ENCODE results near the gene OPA3. TPM values are rescaled to one million over a fixed set of nuclear protein-coding genes. Genes with fewer than 3 reads are reported as not detected.

Gene OPA3
- polyA plus RNA-seq, 3 donors: 9.7 to 12.0 (median 10.5) TPM

DNA sequence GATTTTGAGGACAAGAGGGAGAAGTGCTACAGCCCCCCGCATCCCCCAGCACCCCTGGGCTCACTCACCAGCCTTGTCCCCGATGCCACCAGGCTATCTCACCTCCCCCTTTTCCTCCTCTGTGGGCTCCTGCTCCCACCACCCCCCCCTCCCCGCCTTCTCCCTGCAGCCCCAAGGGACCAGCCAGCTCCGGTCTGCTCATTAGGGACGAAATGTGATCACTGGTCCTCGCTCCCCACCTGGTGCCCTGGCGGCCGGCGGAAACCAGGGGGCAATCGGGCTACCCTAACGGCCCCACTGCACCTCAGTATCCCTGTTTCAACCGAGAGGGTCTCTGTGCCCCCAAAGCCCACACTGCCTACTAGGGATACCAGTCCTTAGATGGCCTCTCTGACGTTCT, 14.7 kb upstream of the OPA3 start:
- DNase-seq (ENCODE audit: low read depth in 3 of 3, low spot score in 2 of 3): no peak

DNA sequence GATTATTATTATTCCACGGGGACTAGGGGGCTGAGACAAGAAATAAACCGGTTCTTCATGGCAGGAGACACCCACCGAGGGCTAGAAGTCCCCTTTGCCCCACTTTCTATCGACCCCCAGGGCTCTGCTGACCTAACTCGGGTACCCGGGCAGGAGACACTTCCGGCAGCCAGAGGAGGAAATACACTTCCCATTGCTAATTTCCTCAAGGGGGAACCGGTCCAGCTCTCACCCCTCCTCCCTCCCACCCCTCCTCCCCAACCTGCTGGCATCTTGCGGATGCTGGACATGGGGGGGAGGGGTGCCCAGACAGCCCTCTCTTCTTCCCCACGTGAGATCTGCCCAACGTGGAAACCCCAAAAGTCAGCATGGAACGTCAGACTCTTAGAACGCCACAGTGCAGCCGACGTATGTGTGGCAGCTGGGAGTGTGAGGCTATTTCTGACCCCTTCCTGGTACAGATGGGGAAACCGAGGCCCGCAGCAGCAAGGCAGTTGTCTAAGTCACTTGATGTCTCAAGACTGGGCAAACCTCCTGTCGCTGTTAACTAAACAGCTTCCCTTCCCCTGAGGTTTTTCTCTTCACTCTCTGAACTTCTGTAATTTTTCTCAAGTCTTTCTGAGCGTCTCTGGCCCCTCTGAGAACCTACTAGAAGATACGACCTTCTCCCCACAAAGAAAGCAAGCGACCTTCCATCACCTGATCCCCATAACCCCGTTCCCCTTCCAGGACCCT, 13.8 kb upstream of the OPA3 start:
- no peak for DNase-seq (ENCODE audit: low read depth in 3 of 3, low spot score in 2 of 3)

DNA sequence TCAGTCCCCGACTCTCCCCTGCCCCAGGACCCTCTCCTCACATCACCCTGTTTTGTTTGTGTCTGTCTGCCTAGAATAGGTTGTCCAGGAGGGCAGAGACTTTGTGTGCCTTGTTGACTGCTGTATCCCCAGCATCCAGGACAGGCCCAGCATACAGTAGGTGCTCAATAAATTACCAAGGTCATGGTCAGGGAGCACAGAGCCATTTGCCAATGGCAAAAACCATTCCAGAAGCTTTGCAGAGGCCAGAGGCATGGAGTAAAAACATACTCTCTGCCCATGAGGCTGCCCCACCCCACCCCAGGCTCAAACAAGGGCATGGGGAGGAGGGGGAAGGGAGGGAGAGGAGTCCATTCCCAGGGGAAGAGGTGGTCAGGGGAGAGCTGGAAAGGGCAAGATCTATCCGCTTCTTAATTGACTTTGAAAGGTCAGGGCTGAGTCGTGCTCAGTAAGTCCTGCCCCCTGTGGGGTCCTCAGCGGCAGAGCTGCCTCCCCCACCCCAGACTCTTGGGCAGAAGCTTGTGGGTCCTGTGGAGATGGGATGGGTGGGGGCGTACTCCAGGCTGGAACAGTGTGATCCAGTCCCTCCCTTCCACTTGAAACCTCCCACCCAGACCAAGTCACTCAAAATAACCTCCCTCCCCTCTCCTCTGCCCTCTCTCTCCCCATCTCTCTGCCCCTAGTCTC, 13.0 kb upstream of the OPA3 start:
- DNase-seq (ENCODE audit: low read depth in 3 of 3, low spot score in 2 of 3): no peak

DNA sequence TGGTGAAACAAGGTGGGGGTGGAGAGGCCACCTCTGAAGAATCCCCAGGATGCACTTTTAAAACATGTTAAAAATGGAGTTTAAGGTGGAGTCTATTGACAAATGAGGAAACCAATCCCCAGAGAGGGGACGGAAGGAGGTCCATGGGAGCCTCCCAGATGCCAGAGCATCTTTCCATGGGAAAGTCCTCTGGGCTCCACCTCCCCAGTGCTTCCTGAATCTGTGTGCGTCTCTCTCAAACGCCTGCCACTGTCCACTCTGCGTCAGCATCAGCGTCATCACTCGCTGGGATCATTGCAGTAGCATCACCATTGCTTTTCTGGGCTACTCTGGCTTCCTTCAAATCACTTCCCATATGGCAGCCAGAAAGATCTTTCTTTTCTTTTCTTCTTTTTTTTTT, 11.2 kb upstream of the OPA3 start:
- no peak for DNase-seq (ENCODE audit: low read depth in 3 of 3, low spot score in 2 of 3)

DNA sequence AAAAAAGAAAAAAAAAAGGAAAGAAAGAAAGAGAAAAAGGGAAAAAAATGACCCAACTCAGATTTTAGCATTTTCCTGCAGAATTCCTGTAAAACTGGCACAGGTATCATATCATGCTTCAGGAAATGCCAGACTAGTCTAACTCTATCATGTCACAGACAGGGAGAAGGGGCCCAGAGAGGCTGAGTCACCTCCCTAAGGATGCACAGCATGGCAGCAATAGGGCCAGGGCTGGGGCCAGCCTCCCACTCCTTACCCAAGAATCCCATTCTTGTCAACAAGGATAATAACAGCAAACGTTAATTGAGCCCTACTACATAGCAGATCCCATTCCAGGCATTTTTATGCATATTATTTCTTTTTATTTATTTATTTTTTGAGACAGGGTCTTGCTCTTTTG, 8.9 kb upstream of the OPA3 start:
- no peak for DNase-seq (ENCODE audit: low read depth in 3 of 3, low spot score in 2 of 3)

DNA sequence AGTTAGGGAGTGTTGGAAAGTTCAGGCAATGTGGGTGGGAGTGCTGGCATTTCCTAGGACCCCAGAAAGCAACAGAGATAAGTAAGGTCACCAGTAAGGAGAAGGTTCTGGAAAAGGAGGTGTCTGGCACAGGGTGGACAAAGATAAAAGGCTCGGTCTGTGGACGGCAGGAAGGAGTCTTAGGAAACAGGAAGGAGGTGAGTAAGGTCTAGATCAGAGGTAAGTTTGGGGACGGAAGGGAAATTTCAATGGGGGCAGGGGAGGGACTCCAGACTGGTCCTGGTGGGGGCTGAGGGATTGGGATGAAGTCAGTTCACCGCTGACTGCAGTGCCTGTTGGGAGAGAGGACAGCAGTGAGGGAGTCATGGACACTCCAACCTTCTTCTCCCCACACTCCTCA, 7.8 kb upstream of the OPA3 start:
- no peak for DNase-seq (ENCODE audit: low read depth in 3 of 3, low spot score in 2 of 3)

DNA sequence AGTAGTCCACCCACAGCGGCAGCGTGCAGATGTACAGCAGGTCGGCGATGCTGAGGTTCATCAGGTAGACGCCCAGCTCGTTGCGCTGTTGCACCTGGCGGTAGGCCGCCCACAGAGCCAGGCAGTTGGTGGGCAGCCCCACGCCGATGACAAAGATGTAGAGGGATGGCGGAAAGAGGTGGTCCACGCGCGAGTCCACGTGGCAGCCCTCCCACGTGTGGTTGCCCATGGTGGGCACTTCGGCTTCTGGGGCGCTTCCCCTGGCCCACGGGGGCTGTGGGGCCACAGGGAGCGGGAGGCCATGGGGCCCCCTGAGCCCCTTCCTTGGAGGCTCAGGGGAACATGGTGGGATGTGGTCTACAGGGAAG, 7.0 kb upstream of the OPA3 start:
- DNase-seq (ENCODE audit: low read depth in 3 of 3, low spot score in 2 of 3): no peak

DNA sequence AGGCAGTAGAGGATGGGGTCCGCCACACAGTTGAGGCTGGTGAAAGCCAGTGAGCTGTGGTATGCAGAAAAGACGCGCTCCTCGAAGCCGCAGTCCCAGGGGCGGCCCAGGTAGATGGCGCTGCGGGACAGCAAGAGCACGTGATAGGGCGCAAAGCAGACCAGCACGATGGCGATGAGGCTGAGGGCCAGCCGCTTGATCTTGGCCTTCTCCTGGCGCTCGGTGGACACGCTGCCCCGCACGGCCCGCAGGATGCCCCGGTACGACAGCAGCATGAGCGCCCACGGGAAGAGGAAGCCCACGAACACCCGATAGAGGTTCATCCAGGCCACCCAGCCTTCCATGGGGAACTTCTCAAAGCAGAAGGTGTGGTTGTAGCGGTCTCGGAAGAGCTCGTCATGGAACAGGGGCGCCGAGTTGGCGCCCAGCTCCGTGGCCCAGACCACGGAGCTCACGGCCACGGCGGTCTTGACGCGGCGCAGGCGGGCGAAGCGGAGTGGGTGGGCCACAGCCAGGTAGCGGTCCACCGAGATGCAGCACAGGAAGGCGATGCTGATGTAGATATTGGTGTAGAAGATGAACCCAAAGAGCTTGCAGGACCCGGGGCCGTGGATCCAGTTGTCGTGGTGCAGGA, 6.5 kb upstream of the OPA3 start:
- DNase-seq (ENCODE audit: low read depth in 3 of 3, low spot score in 2 of 3): no peak

DNA sequence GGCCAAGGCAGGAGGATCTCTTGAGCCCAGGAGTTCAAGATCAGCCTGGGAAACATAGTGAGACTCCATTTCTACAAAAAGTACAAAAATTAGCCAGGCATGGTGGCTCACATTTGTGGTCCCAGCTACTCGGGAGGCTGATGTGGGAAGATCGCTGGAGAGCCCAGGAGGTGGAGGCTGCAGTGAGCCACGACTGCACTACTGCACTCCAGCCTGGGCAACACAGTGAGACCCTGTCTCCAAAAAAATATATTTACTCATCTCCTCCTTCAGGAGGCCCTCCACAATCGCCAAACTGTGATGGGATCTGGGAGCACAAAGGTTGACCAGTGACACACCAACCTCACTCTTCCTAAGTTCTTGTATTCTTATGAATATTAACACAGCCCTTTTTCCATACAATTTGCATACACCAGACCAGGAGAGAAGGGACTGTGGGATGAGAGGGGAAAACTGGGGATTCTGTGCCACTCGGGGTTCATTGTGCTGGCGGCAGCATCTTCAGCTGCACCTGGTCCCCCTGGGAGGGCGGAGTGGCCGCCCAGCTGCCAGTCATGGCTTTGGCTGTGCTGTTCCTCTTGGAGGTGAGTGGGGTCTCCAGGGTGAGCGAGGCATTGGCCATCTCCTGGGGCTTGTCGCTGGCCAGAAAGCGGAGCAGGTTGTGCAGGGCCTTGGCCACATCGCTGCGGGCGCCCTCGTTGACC, 5.8 kb upstream of the OPA3 start:
- no peak for DNase-seq (ENCODE audit: low read depth in 3 of 3, low spot score in 2 of 3)

DNA sequence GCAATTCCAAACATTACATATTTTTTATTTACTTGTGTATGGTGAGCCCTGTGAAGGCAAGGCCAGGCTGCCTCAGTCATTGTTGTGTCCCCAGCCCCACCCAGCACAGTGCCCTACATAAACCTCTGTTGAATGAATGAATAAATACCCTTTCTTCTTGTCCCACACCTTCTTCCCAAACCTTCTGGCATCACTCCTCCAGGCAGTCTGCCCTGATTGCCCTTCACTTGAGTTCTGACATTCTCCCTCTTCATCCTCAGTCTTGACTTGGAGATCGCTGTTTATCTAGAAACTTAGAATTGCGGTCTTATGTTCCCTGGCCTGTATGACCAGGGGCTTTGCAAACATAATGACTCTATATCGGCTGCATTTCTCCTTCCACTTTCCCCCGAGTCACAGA, 5.2 kb upstream of the OPA3 start:
- no peak for DNase-seq (ENCODE audit: low read depth in 3 of 3, low spot score in 2 of 3)

DNA sequence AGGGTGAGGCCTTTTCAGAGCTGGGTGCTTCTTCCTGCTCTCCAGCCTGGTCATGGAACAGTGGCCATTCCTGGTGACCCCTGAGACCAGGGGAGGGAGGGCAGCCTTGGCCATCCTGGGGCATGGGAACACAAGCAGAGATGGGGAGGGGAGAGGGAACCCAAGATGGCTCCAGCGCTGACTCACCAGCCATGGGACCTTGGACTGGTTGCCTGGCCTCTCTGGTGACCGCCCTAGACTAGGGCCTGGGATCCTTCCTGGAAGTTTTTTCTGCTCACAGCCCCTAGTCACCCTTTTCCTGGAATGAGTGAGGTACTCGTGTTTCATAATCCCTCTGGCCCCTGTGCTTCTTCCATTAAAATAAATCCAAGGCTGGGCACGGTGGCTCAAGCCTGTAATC, 3.3 kb upstream of the OPA3 start:
- DNase-seq (ENCODE audit: low read depth in 3 of 3, low spot score in 2 of 3): no peak

DNA sequence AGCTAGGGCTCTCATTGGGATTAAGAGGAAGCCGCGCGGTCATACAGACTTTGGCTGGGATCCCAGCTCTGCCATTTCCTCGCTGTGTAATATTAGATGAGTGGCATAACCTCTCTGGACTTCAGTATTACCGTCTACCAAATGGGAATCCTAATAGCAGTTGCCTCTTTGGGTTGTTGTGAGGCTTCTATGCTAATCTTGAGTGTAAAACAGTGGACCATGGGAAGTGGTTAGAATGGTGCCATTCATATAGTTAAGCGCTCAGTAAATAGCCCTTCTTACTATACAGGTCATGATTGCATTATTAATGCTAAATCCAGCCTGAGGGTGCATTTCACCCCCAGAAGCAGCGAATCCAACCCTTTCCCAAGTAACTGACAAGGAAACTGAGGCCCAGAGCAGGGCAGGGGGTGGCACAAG, 566 bp upstream of the OPA3 start:
- DNase-seq (ENCODE audit: low read depth in 3 of 3, low spot score in 2 of 3): no peak

DNA sequence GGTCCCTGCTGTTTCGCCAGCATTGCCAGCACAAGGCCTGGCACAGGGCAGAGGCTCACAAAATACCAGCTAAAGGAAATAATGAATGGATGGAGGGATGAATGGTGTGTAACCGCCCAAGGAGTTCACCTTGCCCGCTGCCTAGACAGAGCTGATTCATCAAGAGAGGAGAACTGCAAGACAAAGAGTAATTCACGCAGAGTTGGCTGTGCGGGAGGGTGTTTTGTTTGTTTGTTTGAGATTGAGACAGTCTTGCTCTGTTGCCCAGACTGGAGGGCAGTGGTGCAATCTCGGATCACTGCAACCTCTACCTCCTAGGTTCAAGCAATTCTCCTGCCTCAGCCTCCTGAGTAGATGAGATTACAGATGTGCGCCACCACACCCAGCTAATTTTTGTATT, 3.0 kb downstream of the OPA3 start:
- DNase-seq (ENCODE audit: low read depth in 3 of 3, low spot score in 2 of 3): no peak

DNA sequence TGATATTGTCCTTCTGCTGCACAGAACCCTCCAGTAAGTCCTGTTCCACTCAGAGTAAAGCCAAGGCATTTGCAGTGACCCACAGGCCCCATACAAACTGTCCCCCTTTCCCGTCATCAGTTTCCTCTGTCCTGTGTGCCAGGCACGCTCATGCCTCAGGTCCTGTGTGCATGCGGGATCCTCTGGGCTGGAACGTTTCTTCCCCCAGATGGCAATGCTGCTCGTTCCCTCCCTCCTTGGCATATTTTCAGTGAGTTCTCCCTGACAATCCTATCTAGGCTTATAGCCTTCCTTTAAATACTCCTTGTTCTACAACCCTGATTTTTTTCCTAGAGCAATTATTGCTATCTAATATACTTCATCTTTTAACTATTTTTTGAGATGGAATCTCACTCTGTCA, 5.7 kb downstream of the OPA3 start:
- no peak for DNase-seq (ENCODE audit: low read depth in 3 of 3, low spot score in 2 of 3)

DNA sequence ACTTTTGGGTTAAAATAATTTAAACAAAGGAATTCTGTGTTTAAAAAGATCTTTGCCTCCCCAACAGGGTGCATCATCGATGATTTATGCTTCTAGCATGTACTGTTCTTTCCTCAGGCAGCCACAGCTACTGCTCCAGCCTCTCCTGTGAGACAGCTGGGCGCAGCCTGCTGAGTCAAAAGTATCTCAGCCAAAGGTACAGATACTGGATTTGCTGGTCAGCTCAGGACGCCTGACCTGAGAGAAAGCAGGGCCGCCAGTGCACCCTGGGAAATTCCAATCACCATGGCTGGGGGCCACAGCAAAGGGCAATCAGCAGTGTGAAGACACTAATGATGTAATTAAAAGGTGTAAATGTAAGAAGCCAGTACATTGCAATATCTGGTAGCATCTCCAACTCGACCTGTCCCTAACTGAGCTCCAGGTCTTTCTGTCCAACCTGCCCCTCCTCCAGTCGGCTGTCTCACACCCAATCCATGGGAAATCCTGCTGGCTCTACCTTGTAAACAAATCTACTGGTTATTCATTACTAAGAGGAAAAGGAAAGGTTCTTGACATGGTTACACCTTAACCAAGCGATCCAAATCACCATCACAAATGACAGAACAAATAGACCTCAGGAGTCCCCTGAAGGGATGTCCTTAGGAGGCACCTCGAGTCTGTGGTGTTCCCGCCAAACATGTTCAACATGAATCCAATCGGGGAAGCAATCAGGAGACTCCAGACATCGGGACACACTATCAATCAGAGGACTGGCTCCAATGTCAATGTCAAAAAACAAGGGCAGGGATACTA, 7.3 kb downstream of the OPA3 start:
- DNase-seq (ENCODE audit: low read depth in 3 of 3, low spot score in 2 of 3): no peak

DNA sequence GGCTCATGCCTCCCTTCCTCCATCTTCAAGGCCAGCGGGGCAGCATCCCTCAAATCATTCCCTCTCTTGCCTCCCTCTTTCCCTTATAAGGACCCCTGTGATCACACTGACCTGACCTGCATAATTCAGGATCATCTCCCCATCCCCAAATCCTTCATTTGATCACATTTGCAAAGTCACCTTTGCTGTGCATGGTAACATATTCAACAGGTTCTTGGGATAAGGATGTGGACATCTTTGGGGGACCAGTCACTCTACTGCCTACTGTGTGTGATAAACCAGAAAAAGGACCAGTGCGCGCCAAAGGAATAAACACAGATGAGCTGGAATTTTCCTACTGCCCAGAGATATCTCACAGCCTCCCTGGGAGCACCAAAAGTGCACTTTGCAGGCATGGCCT, 7.9 kb downstream of the OPA3 start:
- DNase-seq (ENCODE audit: low read depth in 3 of 3, low spot score in 2 of 3): no peak

DNA sequence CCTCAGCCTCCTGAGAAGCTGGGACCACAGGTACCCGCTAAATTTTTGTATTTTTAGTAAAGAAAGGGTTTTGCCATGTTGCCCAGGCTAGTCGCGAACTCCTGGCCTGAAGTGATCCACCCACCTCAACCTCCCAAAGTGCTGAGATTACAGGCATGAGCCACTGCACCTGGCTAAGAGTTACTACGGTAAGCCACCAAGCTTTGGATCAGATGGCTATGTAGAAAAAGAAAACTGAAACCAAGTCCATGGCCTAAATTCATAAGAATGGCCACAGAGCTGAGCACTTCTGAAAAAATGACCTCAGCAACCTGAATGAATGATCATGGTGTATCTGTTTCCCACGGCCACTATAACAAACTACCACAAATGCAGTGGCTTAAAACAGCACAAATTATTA, 9.4 kb downstream of the OPA3 start:
- DNase-seq (ENCODE audit: low read depth in 3 of 3, low spot score in 2 of 3): no peak

DNA sequence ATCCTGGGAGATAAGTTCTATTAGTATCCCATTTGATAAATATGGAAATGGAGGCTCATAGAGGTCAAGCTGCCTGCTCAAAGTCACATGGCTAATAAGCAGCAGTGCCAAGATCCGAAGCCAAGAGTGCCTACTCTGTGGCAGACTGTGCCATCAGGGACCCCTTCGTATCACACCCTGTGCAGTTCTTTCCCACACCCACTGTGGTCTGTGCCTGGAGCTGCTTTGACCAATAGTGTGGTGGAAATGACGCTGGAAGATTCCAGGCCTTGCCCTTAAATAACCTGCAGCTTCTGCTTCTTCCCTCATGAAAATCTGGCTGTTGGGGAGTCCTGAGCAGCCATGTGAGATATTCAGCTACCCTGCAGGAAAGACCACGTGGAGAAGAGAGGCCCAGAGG, 10.1 kb downstream of the OPA3 start:
- no peak for DNase-seq (ENCODE audit: low read depth in 3 of 3, low spot score in 2 of 3)

DNA sequence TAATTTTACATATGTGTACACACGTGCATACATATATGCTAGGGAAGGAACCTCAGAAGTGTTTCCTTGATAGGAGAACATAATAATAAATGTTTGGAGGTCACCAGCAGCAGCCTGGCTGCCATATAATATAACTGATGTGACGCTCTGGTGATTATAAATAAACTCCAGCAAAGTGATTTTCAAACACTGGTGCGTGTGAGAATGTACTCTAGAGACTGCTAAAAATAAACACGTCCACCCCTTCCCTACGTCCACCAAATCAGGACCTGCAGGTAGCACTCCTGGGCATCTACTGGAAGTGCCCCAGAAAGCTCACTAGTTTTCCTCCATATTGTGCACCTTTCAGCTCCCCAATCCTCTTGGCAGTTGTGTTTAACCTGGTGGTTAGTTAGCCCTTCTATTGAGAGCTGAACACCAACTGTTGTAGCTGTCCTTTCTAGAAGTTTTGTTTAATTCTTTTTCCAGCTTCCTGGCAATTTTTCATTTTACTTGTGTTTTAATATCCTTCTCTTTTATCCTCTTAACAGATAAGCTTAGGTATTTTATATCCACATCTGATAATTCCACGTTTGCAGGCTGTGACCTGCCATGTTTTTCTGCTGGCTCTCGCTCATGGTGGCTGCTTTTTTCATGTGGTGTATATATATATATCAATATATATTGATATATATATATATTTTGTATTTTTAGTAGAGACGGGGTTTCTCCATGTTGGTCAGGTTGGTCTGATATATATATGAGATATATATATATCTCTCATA, 13.0 kb downstream of the OPA3 start:
- DNase-seq (ENCODE audit: low read depth in 3 of 3, low spot score in 2 of 3): no peak
